Inferior parietal cortex (tissue), 1 donor: Measurements from ENCODE around the gene KLF6.

Experiments used
- DNase-seq: peaks from one replicate; pipeline ENCODE4 v3.0.0-alpha.2; 2016; ENCODE audit errors: extremely low spot score

KLF6 gene

DNA sequence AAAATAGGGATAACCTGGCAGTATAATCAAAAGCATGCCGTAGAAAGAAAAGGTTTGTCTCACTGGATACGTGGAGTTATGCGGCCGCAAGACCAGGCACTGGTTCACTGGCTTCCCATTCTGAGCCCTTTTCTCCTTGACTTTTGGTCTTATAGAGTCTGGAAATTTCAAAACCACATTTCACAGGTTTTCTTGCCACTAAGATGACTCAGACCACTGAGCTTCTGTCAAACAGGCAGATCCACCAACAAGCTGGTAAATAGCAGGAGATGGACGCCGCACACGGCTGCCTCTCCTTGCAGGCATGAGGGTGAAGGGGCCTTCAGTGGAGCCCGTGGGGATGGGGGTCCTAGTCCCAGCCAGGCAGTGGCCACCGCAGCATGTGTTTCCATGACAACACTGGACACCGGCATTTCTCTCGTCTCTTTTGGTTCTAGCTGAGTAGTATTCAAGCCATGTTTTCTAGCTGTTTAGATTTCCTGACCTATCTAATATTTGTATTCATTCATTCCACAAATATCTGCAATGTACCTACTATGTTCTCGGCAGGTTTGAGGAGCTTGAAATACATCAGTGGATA lies 55.5 kb downstream of the KLF6 start:
- no peak for DNase-seq

DNA sequence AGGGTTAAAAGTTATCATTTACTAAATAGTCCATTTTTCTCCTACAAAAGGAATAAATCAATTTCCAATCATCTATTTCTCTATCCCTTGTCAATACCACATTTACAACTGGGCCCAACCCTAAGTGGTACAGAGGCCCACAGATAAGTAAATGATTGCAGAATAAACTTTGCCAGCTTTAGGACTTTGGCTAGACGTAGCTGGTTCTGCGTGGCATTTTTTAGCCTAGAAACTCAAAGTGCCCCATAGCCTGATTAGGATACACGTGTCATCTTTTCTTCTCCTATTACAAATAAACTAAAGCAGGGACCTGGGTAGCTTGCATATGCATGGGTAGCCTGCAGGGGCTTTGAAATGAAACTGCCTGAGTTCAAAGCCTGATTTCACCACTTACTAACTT lies 56.4 kb downstream of the KLF6 start:
- DNase-seq, result no peak

- no peak for DNase-seq
Measured at GRCh38 chr10:3727268-3727667, 57.7 kb downstream of the KLF6 start.
